Measurements from ENCODE around the gene CSF1R. TPM values are rescaled to one million over a fixed set of nuclear protein-coding genes. Genes with fewer than 3 reads are reported as not detected.

Gene CSF1R
- total and polyA plus RNA-seq, 2 of the 8 experiments (the other 6 are each of a cell fraction or from before 2014, with no cell fraction given), result 0.12 TPM; not detected in 1

- H3K23ac ChIP-seq (ENCODE audit: insufficient read length), result no peak overlapping the region
- H3K79me1 ChIP-seq (ENCODE audit: low read depth, low read length), result no peaks in the 10 kb centered on the region
- no peak overlapping the region for H3K56ac ChIP-seq (replicated peaks; ENCODE audit: insufficient read length, low read depth, low read length)
- DNase-seq (ENCODE audit: low read depth in 1 of 2, low spot score in 2 of 2) (no peak), FAIRE-seq (no peak)
- H2BK15ac ChIP-seq (ENCODE audit: low read length), result no peak overlapping the region
- no peak overlapping the region for H3K27ac ChIP-seq (ENCODE audit: low read depth, low read length)
- H3K18ac ChIP-seq (ENCODE audit: extremely low read depth, low read length), result no peak overlapping the region
- H3K9ac ChIP-seq (replicated peaks in 1 of 4; ENCODE audit: extremely low read depth in 1 of 4, low read depth in 3 of 4, low read length in 3 of 4), result no peak overlapping the region
- CTCF ChIA-PET (ENCODE audit: partially characterized antibody), result interaction anchor here (0.7 to 16.9 kb wide), 13 partner anchors 11 to 137 kb away, joined by 3 to 188 read pairs (median 4); partner anchors contain the start of gene PDGFRB
- no peak overlapping the region for H2BK120ac ChIP-seq (replicated peaks; ENCODE audit: low read depth, low read length)
- no peak overlapping the region for H2BK12ac ChIP-seq (ENCODE audit: low read depth, low read length)
- H3K79me2 ChIP-seq (ENCODE audit: control insufficient read depth in 1 of 2, insufficient read depth in 2 of 2, low read length in 2 of 2), result no peaks in the 10 kb centered on the region
- H4K20me1 ChIP-seq (replicated peaks in 1 of 2; ENCODE audit: control insufficient read depth in 1 of 2, insufficient read depth in 2 of 2, low read length in 2 of 2), result peaks cover 0 to 3% of the 10 kb centered on the region in 2 experiments
- no peak overlapping the region for H3K4me2 ChIP-seq (ENCODE audit: insufficient read depth in 1 of 2, low read depth in 2 of 2, low read length in 2 of 2)
- peaks cover 0 to 6% (median 2%) of the 10 kb centered on the region in 4 experiments; a peak in 3 of 7 replicates for H3K4me1 ChIP-seq (replicated peaks in 1 of 4; ENCODE audit: control insufficient read depth in 3 of 4, insufficient read depth in 4 of 4, low read length in 3 of 4)
- no peak overlapping the region for H3K4ac ChIP-seq (replicated peaks; ENCODE audit: insufficient read length, low read depth, low read length)
- H3K9me3 ChIP-seq (ENCODE audit: insufficient read depth in 2 of 2, low read depth in 1 of 2, low read length in 1 of 2), result no peaks in the 10 kb centered on the region
- no peak overlapping the region; the same call in 1 of the 2 replicates for H4K8ac ChIP-seq (ENCODE audit: extremely low read depth, insufficient read depth, low read length)
- WGBS, 2 experiments (ENCODE audit: extremely low coverage in 1 of 2, insufficient coverage in 1 of 2, insufficient read length in 1 of 2, insufficient replicate concordance in 2 of 2, low coverage in 1 of 2, low lambda C conversion rate in 2 of 2, missing lambda C conversion rate in 1 of 2), result 93% methylated on average over 10 of the region's 10 CpGs; no CpG with 5 or more reads in 1 of the 2 experiments
- no peak overlapping the region for H2AFZ ChIP-seq (ENCODE audit: low read length)
- no peak overlapping the region for H3K14ac ChIP-seq (ENCODE audit: insufficient read length)
- H2BK5ac ChIP-seq (ENCODE audit: low read depth, low read length), result no peak overlapping the region
- POLR2A ChIA-PET (ENCODE audit: partially characterized antibody), result interaction anchor here (1.3 kb wide), 1 partner anchor 184 kb away, joined by 3 read pairs; no protein-coding TSS in a partner anchor
- no peak overlapping the region for H3K4me3 ChIP-seq (ENCODE audit: extremely low read depth in 1 of 4, insufficient read depth in 2 of 4, low read depth in 3 of 4, low read length in 4 of 4)
- H2AK5ac ChIP-seq (ENCODE audit: low read depth, low read length), result no peak overlapping the region
- H4K91ac ChIP-seq (replicated peaks; ENCODE audit: insufficient read length, low read length), result no peak overlapping the region
- H3K27me3 ChIP-seq (replicated peaks in 1 of 4; ENCODE audit: control insufficient read depth in 3 of 4, extremely low read depth in 1 of 4, insufficient read depth in 3 of 4, low read length in 3 of 4), result no peaks in the 10 kb centered on the region
- H3K23me2 ChIP-seq (ENCODE audit: low read depth, low read length), result no peaks in the 10 kb centered on the region
- no peaks in the 10 kb centered on the region for H3K36me3 ChIP-seq (ENCODE audit: control insufficient read depth in 2 of 4, insufficient read depth in 4 of 4, low read length in 3 of 4)
- H2BK20ac ChIP-seq (ENCODE audit: low read length), result no peak overlapping the region
- no peak overlapping the region for H4K5ac ChIP-seq (ENCODE audit: insufficient read length, low read depth, low read length)
- TF ChIP-seq GABPA (IDR thresholded peaks at IDR 0.05; ENCODE audit: borderline replicate concordance, insufficient read depth, low read length) (no peak), POLR2A (IDR thresholded peaks at IDR 0.05; ENCODE audit: control extremely low read depth in 1 of 2, low read depth in 2 of 2, low read length in 2 of 2) (no peak), KDM5A (IDR thresholded peaks at IDR 0.05; ENCODE audit: low read length) (no peak), MAX (IDR thresholded peaks at IDR 0.05) (no peak), SAP30 (IDR thresholded peaks at IDR 0.05; ENCODE audit: insufficient read depth, insufficient replicate concordance, low read length) (no peak), SIX5 (IDR thresholded peaks at IDR 0.05; ENCODE audit: low read depth, low read length) (no peak), ATF2 (IDR thresholded peaks at IDR 0.05; ENCODE audit: low read length) (no peak), RBBP5 (IDR thresholded peaks at IDR 0.05; ENCODE audit: borderline replicate concordance, low read depth, low read length) (no peak), KDM1A (IDR thresholded peaks at IDR 0.05; ENCODE audit: borderline replicate concordance, low read length) (no peak), TBP (IDR thresholded peaks at IDR 0.05; ENCODE audit: low read depth, low read length) (no peak), JUN (IDR thresholded peaks at IDR 0.05; ENCODE audit: low read depth, low read length) (no peak)
Observed at GRCh38 chr5:150119421-150120061, 33.2 kb upstream of the CSF1R start.
